Measurements from ENCODE around the gene RAB25. TPM values are rescaled to one million over a fixed set of nuclear protein-coding genes. Genes with fewer than 3 reads are reported as not detected.
"Not testable (repeated sequence)": the region's sequence is repeated elsewhere in the genome, so short reads cannot be mapped to it uniquely, and the experiment has no call there.

The RAB25 gene
- total RNA-seq, 4 donors from 2014 or later: 0.84 TPM; not detected in 3

DNA sequence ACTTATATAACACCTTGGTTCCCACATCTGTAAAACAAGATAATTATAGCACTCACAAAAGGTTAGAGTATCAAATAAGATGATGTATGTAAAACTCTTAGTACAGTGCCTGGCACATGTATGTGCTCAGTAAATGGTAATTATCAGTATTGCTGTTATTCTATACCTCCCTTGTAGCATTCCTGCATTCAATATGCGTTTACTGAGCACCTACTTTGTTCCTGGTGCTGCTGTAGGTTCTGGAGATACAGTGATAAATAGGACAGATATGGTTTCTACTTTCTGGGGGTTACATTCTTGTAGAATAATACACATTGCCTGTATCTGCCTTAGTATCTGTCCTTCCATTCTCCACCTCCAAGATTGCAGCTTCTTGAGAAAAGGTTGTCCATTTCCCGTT, 39.0 kb upstream of the RAB25 start:
- ATAC-seq (ENCODE audit: low FRiP score) (no peak), DNase-seq (ENCODE audit: low spot score) (no peak)
- TF ChIP-seq CTCF (IDR thresholded peaks at IDR 0.05): no peak

DNA sequence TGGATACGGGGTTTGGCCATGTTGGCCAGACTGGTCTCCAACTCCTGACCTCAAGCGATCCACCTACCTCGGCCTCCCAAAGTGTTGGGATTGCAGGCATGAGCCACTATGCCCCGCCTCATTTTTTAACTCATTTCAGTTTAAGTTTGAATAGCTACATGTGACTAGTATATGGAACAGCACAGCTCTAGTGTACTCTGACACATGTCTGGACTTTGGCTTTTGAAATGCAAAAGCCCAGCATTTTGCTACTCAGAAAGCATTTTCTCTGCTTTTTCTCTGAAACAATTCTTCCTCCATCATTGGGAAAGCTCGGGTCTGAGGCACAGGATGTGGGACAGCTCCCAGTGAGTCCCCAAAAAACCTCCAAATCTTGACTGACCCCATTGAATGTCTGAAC, 36.2 kb upstream of the RAB25 start:
- DNase-seq (ENCODE audit: low spot score) (no peak), ATAC-seq (ENCODE audit: low FRiP score) (no peak)
- TF ChIP-seq CTCF (IDR thresholded peaks at IDR 0.05): no peak

GRCh38 chr1:156025876-156026275, 35.1 kb upstream of the RAB25 start:
- ATAC-seq (ENCODE audit: low FRiP score): no peak

DNA sequence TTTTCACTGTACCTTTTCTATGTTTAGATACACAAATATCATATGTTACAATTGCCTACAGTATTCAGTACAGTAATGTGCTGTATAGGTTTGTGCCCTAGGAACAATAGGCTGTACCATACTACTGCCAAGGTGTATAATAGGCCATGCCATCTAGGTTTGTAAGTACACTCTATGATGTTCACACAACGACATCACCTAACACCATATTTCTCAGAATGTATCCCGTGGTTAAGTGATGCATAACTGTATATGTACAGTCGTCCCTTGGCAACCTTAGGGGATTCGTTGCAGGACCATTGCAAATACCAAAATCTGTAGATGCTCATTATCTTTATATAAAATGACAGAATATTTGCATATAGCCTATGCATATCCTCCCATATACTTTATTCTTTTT, 34.4 kb upstream of the RAB25 start:
- no peak for TF ChIP-seq CTCF (IDR thresholded peaks at IDR 0.05)
- ATAC-seq (ENCODE audit: low FRiP score) (no peak), DNase-seq (ENCODE audit: low spot score) (no peak)

More at GRCh38 chr1:156025876-156026275, 35.1 kb upstream of the RAB25 start:
- no peak for DNase-seq (ENCODE audit: low spot score)
- no peak for TF ChIP-seq CTCF (IDR thresholded peaks at IDR 0.05)

DNA sequence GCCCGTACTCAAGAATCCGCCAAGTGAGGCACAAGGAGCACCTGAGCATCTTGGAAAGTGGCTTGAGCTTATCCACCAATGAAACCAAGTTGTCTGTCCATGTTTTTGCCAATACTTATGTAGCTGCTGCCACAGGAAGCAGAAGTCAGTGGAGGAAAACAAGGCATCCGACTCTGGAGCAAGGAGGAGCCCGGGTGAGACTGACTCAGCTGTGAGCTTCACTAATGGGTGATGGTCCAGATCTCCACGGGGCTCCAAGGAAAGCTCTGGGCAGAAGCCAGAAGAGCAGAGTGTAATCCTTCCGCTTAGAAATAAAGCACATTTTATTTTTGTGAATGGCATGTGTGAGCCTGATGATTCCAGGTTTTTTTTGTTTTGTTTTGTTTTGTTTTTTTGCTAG, 27.9 kb upstream of the RAB25 start:
- TF ChIP-seq CTCF (IDR thresholded peaks at IDR 0.05): no peak
- ATAC-seq (ENCODE audit: low FRiP score) (no peak), DNase-seq (ENCODE audit: low spot score) (no peak)

GRCh38 chr1:156034991-156035390, 26.0 kb upstream of the RAB25 start:
- not testable (repeated sequence) for ATAC-seq (ENCODE audit: low FRiP score); DNase-seq (ENCODE audit: low spot score)

DNA sequence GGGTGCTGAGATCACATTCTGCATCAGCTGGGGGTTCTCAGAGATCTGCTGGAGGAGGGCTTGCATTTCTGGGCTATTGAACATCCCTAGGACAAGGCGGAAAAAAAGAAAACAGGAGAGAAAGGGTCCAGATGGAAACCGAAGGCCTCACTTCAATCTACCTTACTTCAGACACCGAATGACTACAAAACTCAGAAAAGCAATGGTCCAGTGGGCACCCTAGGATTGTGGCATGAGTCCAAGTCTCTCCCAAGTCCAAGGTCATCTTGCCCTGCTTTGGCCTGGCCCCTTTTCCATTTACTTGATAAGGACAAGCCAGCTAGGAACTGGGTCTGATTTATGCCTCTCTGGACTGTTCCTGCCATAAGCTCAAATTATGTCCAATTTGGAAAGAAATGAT, 18.1 kb upstream of the RAB25 start:
- ATAC-seq (ENCODE audit: low FRiP score): no peak
- no peak for DNase-seq (ENCODE audit: low spot score)
- TF ChIP-seq CTCF (IDR thresholded peaks at IDR 0.05): no peak

- no peak for TF ChIP-seq CTCF (IDR thresholded peaks at IDR 0.05)
- DNase-seq (ENCODE audit: low spot score) (no peak), ATAC-seq (ENCODE audit: low FRiP score) (no peak)
Measured at GRCh38 chr1:156045076-156045475, 15.9 kb upstream of the RAB25 start.

Data from omental fat pad (tissue), 4 donors.